ENCODE data around the gene PAGE5. TPM values are rescaled to one million over a fixed set of nuclear protein-coding genes. Genes with fewer than 3 reads are reported as not detected.

The PAGE5 gene, protein sequence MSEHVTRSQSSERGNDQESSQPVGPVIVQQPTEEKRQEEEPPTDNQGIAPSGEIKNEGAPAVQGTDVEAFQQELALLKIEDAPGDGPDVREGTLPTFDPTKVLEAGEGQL
- not detected for total RNA-seq

DNA sequence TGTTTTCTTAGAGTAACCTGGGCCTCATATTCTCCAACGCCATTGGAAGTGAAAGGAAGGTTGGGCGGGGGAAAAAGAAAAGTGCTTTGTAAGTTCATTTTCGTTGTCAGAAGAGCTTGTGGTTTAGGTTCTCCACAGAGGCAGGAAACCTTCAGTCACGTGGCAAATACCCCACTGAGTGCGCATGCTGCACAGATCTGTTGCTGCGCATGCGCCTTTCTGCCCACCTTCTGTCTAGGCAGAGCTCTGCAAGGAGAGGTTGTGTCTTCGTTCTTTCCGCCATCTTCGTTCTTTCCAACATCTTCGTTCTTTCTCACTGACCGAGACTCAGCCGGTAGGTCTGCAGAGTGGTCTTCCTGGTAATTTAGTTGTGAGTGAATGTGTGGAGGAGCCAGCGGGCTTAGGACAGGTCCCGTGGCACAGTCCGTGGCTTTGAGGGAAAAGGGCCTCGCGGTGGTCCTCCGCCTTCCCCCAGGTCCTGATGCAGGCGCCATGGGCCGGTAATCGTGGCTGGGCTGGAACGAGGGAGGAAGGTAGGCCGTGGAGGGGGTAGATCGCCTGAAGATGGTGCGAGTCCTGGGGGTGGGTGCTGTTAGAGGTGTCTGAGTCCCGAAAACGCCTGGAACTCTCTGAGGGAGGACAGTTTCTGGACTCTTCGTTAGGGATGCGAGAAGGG, at the start of gene PAGE5:
TSS of gene PAGE5 (plus strand) at position 228 of the 676 bp plus-strand sequence. CDS start 1,037 bp downstream, outside the sequence.
- intact Hi-C loops (cut with DNase I): no loop called here
- Histone ChIP-seq H3K9me3 (no peaks in the 10 kb centered on the region), H3K27me3 (no peaks in the 10 kb centered on the region), H3K4me1 (no peaks in the 10 kb centered on the region), H3K27ac (no peak within 1 kb of the TSS), H3K36me3 (no peaks in the 10 kb centered on the region), H3K4me3 (no peak within 1 kb of the TSS)
- no peak for DNase-seq (ENCODE audit: extremely low spot score in 2 of 2)
- TF ChIP-seq POLR2AphosphoS5 (IDR thresholded peaks at IDR 0.05; ENCODE audit: insufficient read depth in 1 of 2, low read depth in 1 of 2): no peak
- TF ChIP-seq, protein P1, sequence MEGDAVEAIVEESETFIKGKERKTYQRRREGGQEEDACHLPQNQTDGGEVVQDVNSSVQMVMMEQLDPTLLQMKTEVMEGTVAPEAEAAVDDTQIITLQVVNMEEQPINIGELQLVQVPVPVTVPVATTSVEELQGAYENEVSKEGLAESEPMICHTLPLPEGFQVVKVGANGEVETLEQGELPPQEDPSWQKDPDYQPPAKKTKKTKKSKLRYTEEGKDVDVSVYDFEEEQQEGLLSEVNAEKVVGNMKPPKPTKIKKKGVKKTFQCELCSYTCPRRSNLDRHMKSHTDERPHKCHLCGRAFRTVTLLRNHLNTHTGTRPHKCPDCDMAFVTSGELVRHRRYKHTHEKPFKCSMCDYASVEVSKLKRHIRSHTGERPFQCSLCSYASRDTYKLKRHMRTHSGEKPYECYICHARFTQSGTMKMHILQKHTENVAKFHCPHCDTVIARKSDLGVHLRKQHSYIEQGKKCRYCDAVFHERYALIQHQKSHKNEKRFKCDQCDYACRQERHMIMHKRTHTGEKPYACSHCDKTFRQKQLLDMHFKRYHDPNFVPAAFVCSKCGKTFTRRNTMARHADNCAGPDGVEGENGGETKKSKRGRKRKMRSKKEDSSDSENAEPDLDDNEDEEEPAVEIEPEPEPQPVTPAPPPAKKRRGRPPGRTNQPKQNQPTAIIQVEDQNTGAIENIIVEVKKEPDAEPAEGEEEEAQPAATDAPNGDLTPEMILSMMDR (IDR thresholded peaks at IDR 0.05): no peak
- no peak for TF ChIP-seq POLR2A (IDR thresholded peaks at IDR 0.05)

DNA sequence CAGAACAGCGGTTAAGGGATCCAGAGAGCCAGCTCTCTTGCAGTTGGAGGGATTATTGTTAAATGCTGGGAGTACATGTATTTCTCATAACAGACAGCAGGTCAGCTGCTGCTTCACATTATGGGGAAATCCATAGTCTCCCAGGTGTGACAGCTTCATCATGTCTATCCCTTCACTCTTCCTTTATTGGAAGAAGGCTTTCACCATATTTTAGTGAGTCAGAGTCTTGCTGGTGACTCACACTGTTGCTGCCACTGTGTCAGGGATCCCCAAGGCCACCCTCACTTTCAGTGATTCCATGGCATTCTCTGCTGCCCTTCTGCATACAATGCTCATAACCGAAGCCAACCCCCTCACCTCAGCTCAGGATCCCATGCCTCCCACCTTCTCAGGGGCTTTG, 32.9 kb upstream of the PAGE5 start:
- no peak for DNase-seq (ENCODE audit: extremely low spot score in 2 of 2)
- TF ChIP-seq, protein P1 (IDR thresholded peaks at IDR 0.05): no peak
- TF ChIP-seq POLR2AphosphoS5 (IDR thresholded peaks at IDR 0.05; ENCODE audit: insufficient read depth in 1 of 2, low read depth in 1 of 2) (no peak), POLR2A (IDR thresholded peaks at IDR 0.05) (no peak)
- no peaks in the 10 kb centered on the region for H3K4me1 ChIP-seq

DNA sequence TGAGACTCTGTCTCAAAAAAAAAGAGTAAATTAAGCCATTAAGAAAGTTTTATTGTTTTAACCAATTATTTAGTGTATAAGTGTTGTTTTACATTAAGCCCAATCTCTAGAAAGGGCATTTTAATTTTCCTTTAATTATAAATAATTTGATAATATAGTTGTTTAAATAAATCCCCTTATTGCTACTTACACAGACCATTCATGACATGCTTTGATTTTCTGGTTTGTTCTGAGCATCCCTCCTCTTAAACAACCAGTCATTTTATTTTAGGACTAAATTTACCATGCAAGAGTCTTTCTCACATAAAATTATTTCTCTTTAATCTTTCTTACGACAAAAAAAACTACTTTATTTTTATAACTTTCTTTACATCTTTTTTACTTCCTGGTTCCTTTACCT, 23.5 kb upstream of the PAGE5 start:
- Histone ChIP-seq H3K9me3 (no peaks in the 10 kb centered on the region), H3K4me3 (no peak overlapping the region), H3K4me1 (no peaks in the 10 kb centered on the region), H3K27ac (no peak overlapping the region), H3K36me3 (no peaks in the 10 kb centered on the region), H3K27me3 (no peaks in the 10 kb centered on the region)
- no peak for DNase-seq (ENCODE audit: extremely low spot score in 2 of 2)
- no peak for TF ChIP-seq POLR2A (IDR thresholded peaks at IDR 0.05)
- no peak for TF ChIP-seq POLR2AphosphoS5 (IDR thresholded peaks at IDR 0.05; ENCODE audit: insufficient read depth in 1 of 2, low read depth in 1 of 2)
- TF ChIP-seq, protein P1 (IDR thresholded peaks at IDR 0.05): no peak
- intact Hi-C loops (cut with DNase I): no loop called here

More for the DNA sequence above, 32.9 kb upstream of the PAGE5 start:
- no peaks in the 10 kb centered on the region for H3K27me3 ChIP-seq
- H3K4me3 ChIP-seq: no peak overlapping the region
- intact Hi-C loops (cut with DNase I): no loop called here
- no peaks in the 10 kb centered on the region for H3K36me3 ChIP-seq
- no peaks in the 10 kb centered on the region for H3K9me3 ChIP-seq
- H3K27ac ChIP-seq: no peak overlapping the region

DNA sequence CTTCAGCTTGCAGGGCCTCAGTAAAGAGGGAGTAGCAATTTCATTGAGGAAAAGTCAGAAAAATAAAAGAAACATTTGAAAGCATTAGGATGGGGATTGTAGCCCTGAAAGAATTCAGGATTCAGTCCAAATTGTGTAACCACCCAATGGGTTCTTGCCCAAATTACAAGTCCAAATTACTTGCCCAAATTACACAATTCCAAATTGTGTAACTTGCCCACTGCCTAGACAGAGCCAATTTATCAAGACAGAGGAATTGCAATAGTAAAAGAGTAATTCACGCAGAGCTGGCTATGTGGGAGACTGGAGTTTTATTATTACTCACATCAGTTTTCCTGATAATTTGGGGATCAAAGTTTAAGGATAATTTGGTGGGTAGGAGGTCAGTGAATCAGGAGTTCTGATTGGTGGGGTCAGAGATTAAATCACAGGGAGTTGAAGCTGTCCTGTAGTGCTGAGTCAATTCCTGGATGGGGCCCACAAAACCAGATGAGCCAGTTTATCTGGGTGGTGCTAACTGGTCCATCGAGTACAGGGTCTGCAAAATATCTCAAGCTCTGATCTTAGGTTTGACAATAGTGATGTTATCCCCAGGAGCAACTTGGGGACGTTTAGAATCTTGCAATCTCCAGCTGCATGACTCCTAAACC, 18.1 kb upstream of the PAGE5 start:
- H3K27me3 ChIP-seq: no peaks in the 10 kb centered on the region
- no peaks in the 10 kb centered on the region for H3K9me3 ChIP-seq
- no peaks in the 10 kb centered on the region for H3K36me3 ChIP-seq
- no peak overlapping the region for H3K4me3 ChIP-seq
- no peak overlapping the region for H3K27ac ChIP-seq
- TF ChIP-seq POLR2A (IDR thresholded peaks at IDR 0.05) (no peak), POLR2AphosphoS5 (IDR thresholded peaks at IDR 0.05; ENCODE audit: insufficient read depth in 1 of 2, low read depth in 1 of 2) (no peak)
- TF ChIP-seq, protein P1 (IDR thresholded peaks at IDR 0.05): no peak
- DNase-seq (ENCODE audit: extremely low spot score in 2 of 2): no peak
- intact Hi-C loops (cut with DNase I): no loop called here
- no peaks in the 10 kb centered on the region for H3K4me1 ChIP-seq
